ENCODE measurements around the gene MIF. TPM values are rescaled to one million over a fixed set of nuclear protein-coding genes. Genes with fewer than 3 reads are reported as not detected.
A peak's percentile ranks its signal among the peaks of the same experiment; 100 is the strongest.
"Not testable (repeated sequence)": the region's sequence is repeated elsewhere in the genome, so short reads cannot be mapped to it uniquely, and the experiment has no call there.

MIF gene
- total and polyA plus RNA-seq, 9 donors: 123 to 209 (median 179) TPM

GRCh38 chr22:23849009-23850006 lies 44.9 kb upstream of the MIF start:
- Histone ChIP-seq H3K4me1 (ENCODE audit: control insufficient read depth, insufficient read depth, low read length) (peaks cover 44% of the 10 kb centered on the region), H3K27me3 (ENCODE audit: control insufficient read depth, insufficient read depth, low read length) (peaks cover 8% of the 10 kb centered on the region), H3K27ac (ENCODE audit: low read length) (no peak overlapping the region), H3K9me3 (replicated peaks; ENCODE audit: control insufficient read depth, low read depth, low read length) (no peaks in the 10 kb centered on the region), H3K36me3 (ENCODE audit: control insufficient read depth, insufficient read depth, low read length) (no peaks in the 10 kb centered on the region), H3K4me3 (ENCODE audit: low read length) (no peak overlapping the region)
- 21% methylated on average over 41 of the region's 62 CpGs for WGBS (ENCODE audit: insufficient coverage)
- peak; percentile 80 for DNase-seq

- peaks cover 8% of the 10 kb centered on the region for H3K27me3 ChIP-seq (ENCODE audit: control insufficient read depth, insufficient read depth, low read length)
- H3K4me1 ChIP-seq (ENCODE audit: control insufficient read depth, insufficient read depth, low read length): peaks cover 36% of the 10 kb centered on the region
- no peaks in the 10 kb centered on the region for H3K36me3 ChIP-seq (ENCODE audit: control insufficient read depth, insufficient read depth, low read length)
- no peaks in the 10 kb centered on the region for H3K9me3 ChIP-seq (replicated peaks; ENCODE audit: control insufficient read depth, low read depth, low read length)
- no peak for DNase-seq
- WGBS (ENCODE audit: insufficient coverage): 85% methylated on average over 13 of the region's 16 CpGs
- H3K27ac ChIP-seq (ENCODE audit: low read length): no peak overlapping the region
- H3K4me3 ChIP-seq (ENCODE audit: low read length): no peak overlapping the region
These were observed 44.0 kb upstream of the MIF start for GRCh38 chr22:23850136-23850611.

GRCh38 chr22:23856721-23857605 lies 37.2 kb upstream of the MIF start:
- WGBS (ENCODE audit: insufficient coverage): 1% methylated on average over 43 of the region's 58 CpGs
- no peaks in the 10 kb centered on the region for H3K27me3 ChIP-seq (ENCODE audit: control insufficient read depth, insufficient read depth, low read length)
- peaks cover 16% of the 10 kb centered on the region for H3K4me1 ChIP-seq (ENCODE audit: control insufficient read depth, insufficient read depth, low read length)
- no peaks in the 10 kb centered on the region for H3K36me3 ChIP-seq (ENCODE audit: control insufficient read depth, insufficient read depth, low read length)
- H3K4me3 ChIP-seq (ENCODE audit: low read length): peak overlapping the region; percentile 84
- H3K27ac ChIP-seq (ENCODE audit: low read length): peak overlapping the region; percentile 93
- peak; percentile 44 for DNase-seq
- H3K9me3 ChIP-seq (replicated peaks; ENCODE audit: control insufficient read depth, low read depth, low read length): no peaks in the 10 kb centered on the region

- WGBS (ENCODE audit: insufficient coverage): 0% methylated on average over 51 of the region's 60 CpGs
- DNase-seq: peak; percentile 99
- Histone ChIP-seq H3K36me3 (ENCODE audit: control insufficient read depth, insufficient read depth, low read length) (peaks cover 2% of the 10 kb centered on the region), H3K4me1 (ENCODE audit: control insufficient read depth, insufficient read depth, low read length) (peaks cover 16% of the 10 kb centered on the region), H3K27ac (ENCODE audit: low read length) (peak within 1 kb of the TSS; percentile 93), H3K4me3 (ENCODE audit: low read length) (peak within 1 kb of the TSS; percentile 84), H3K9me3 (replicated peaks; ENCODE audit: control insufficient read depth, low read depth, low read length) (no peaks in the 10 kb centered on the region), H3K27me3 (ENCODE audit: control insufficient read depth, insufficient read depth, low read length) (no peaks in the 10 kb centered on the region)
These were observed 36.3 kb upstream of the MIF start, which contains the start of gene SLC2A11 for GRCh38 chr22:23857606-23858483. Gene SLC2A11, plus strand, starts transcription at chr22:23857875. Its CDS starts 125 bp downstream, at chr22:23858000.

- no CpG with 5 or more reads among the region's 7 CpGs for WGBS (ENCODE audit: insufficient coverage)
- peak overlapping the region; percentile 84 for H3K4me3 ChIP-seq (ENCODE audit: low read length)
- H3K4me1 ChIP-seq (ENCODE audit: control insufficient read depth, insufficient read depth, low read length): peaks cover 16% of the 10 kb centered on the region
- DNase-seq: no peak
- no peaks in the 10 kb centered on the region for H3K9me3 ChIP-seq (replicated peaks; ENCODE audit: control insufficient read depth, low read depth, low read length)
- H3K27ac ChIP-seq (ENCODE audit: low read length): no peak overlapping the region
- peaks cover 5% of the 10 kb centered on the region for H3K36me3 ChIP-seq (ENCODE audit: control insufficient read depth, insufficient read depth, low read length)
- H3K27me3 ChIP-seq (ENCODE audit: control insufficient read depth, insufficient read depth, low read length): no peaks in the 10 kb centered on the region
These were observed 35.7 kb upstream of the MIF start for GRCh38 chr22:23858484-23858815.

GRCh38 chr22:23859201-23859600 lies 35.0 kb upstream of the MIF start:
- no peak for DNase-seq
- H3K27me3 ChIP-seq (ENCODE audit: control insufficient read depth, insufficient read depth, low read length): no peaks in the 10 kb centered on the region
- H3K4me1 ChIP-seq (ENCODE audit: control insufficient read depth, insufficient read depth, low read length): peaks cover 16% of the 10 kb centered on the region
- H3K9me3 ChIP-seq (replicated peaks; ENCODE audit: control insufficient read depth, low read depth, low read length): no peaks in the 10 kb centered on the region
- H3K4me3 ChIP-seq (ENCODE audit: low read length): no peak overlapping the region
- 92% methylated on average over 4 of the region's 4 CpGs for WGBS (ENCODE audit: insufficient coverage)
- no peak overlapping the region for H3K27ac ChIP-seq (ENCODE audit: low read length)
- peaks cover 5% of the 10 kb centered on the region for H3K36me3 ChIP-seq (ENCODE audit: control insufficient read depth, insufficient read depth, low read length)

GRCh38 chr22:23860187-23860586 lies 34.0 kb upstream of the MIF start:
- DNase-seq; H3K27ac ChIP-seq (ENCODE audit: low read length); H3K27me3 ChIP-seq (ENCODE audit: control insufficient read depth, insufficient read depth, low read length); H3K36me3 ChIP-seq (ENCODE audit: control insufficient read depth, insufficient read depth, low read length); H3K9me3 ChIP-seq (replicated peaks; ENCODE audit: control insufficient read depth, low read depth, low read length); H3K4me3 ChIP-seq (ENCODE audit: low read length): not testable (repeated sequence)
- H3K4me1 ChIP-seq (ENCODE audit: control insufficient read depth, insufficient read depth, low read length): peaks cover 16% of the 10 kb centered on the region
- no CpG with 5 or more reads among the region's 8 CpGs for WGBS (ENCODE audit: insufficient coverage)

- Histone ChIP-seq H3K36me3 (ENCODE audit: control insufficient read depth, insufficient read depth, low read length) (peaks cover 5% of the 10 kb centered on the region), H3K27me3 (ENCODE audit: control insufficient read depth, insufficient read depth, low read length) (no peaks in the 10 kb centered on the region), H3K9me3 (replicated peaks; ENCODE audit: control insufficient read depth, low read depth, low read length) (no peaks in the 10 kb centered on the region), H3K4me3 (ENCODE audit: low read length) (no peak overlapping the region), H3K27ac (ENCODE audit: low read length) (no peak overlapping the region), H3K4me1 (ENCODE audit: control insufficient read depth, insufficient read depth, low read length) (peaks cover 9% of the 10 kb centered on the region)
- 60% methylated on average over 1 of the region's 3 CpGs for WGBS (ENCODE audit: insufficient coverage)
- peak; percentile 33 for DNase-seq
These were observed 32.1 kb upstream of the MIF start for GRCh38 chr22:23862103-23862502.

GRCh38 chr22:23864499-23865154 lies 29.6 kb upstream of the MIF start:
- 100% methylated on average over 5 of the region's 11 CpGs for WGBS (ENCODE audit: insufficient coverage)
- H3K27me3 ChIP-seq (ENCODE audit: control insufficient read depth, insufficient read depth, low read length); H3K4me3 ChIP-seq (ENCODE audit: low read length); H3K4me1 ChIP-seq (ENCODE audit: control insufficient read depth, insufficient read depth, low read length); DNase-seq; H3K9me3 ChIP-seq (replicated peaks; ENCODE audit: control insufficient read depth, low read depth, low read length); H3K27ac ChIP-seq (ENCODE audit: low read length): not testable (repeated sequence)
- H3K36me3 ChIP-seq (ENCODE audit: control insufficient read depth, insufficient read depth, low read length): peaks cover 15% of the 10 kb centered on the region

Measured in muscle of leg (tissue), 11 donors.